K562 (cell line): ENCODE data around the gene MT1X.

Experiments
- CEBPB ChIP-seq: fragments of 450-650 bp; IDR thresholded peaks from 2 replicates; pipeline ENCODE4 v1.6.1; 2016; ENCODE audit warnings: missing genetic modification characterization, missing compliant biosample characterization
- CTCF ChIP-seq, 3 experiments: IDR thresholded peaks in 2 of 3; conservative IDR thresholded peaks in 1 of 3; 2 replicates each; pipeline ENCODE4 v1.5.1; 2011 to 2012; ENCODE audit warnings: low read length in 3 of 3, mild to moderate bottlenecking in 3 of 3, control low read depth in 2 of 3, improper control_type of control experiment in 1 of 3, inconsistent platforms in 1 of 3, low read depth in 1 of 3, mixed read lengths in 1 of 3, moderate library complexity in 1 of 3; ENCODE audit not compliant: insufficient read depth in 2 of 3
- EP300 ChIP-seq: IDR thresholded peaks from 2 replicates; pipeline ENCODE4 v1.6.1; 2012; ENCODE audit warnings: low read length, improper control_type of control experiment
- MTA3 ChIP-seq: fragments of 450-650 bp; formaldehyde crosslinking; IDR thresholded peaks from 2 replicates; pipeline ENCODE4 v1.6.1; 2017; ENCODE audit warnings: mild to moderate bottlenecking, borderline replicate concordance
- SMARCC2 ChIP-seq: fragments of 450-650 bp; IDR thresholded peaks from 2 replicates; pipeline ENCODE4 v1.6.1; 2017; ENCODE audit warnings: antibody characterized with exemption, moderate library complexity, mild to moderate bottlenecking, low read depth

- TF ChIP-seq CTCF (IDR thresholded peaks at IDR 0.05 in 2 of 3, conservative IDR thresholded peaks at IDR 0.05 in 1 of 3; ENCODE audit: insufficient read depth in 2 of 3, low read depth in 1 of 3, low read length in 3 of 3) = no peak
- no peak for TF ChIP-seq EP300
- no peak for TF ChIP-seq MTA3
- no peak for TF ChIP-seq SMARCC2
- TF ChIP-seq CEBPB (tag) = no peak
Observed at GRCh38 chr16:56684256-56684925, 2.1 kb downstream of the MT1X start.
